IMR-90 (cell line): ENCODE results near the gene DIP2C. TPM values are rescaled to one million over a fixed set of nuclear protein-coding genes. Genes with fewer than 3 reads are reported as not detected.

ENCODE experiments used
- ATAC-seq: fragments of 200-7000 bp; cut with Tn5 transposase; 2 replicates; pipeline ENCODE4 v1.9.1; 2020; ENCODE audit warnings: low read depth, mild to moderate bottlenecking, moderate library complexity
- BruUV-seq: library from RNA; stranded (reverse); fragments of 400-500 nt; replicated peaks from 2 replicates; lab custom pipeline; 2021; lab: Mats Ljungman, UMichigan
- CTCF ChIA-PET: fragments of 300-600 bp; formaldehyde crosslinking; extraction: SDS; loops from one replicate; lab custom pipeline; 2021; ENCODE audit warnings: antibody characterized with exemption; lab: Yijun Ruan, JAX
- POLR2A ChIA-PET: fragments of 300-600 bp; sonication (Branson Sonifier 250); formaldehyde crosslinking; loops from one replicate; lab custom pipeline; 2022; ENCODE audit warnings: antibody characterized with exemption; ENCODE audit not compliant: unreplicated experiment; lab: Charles Lee
- DNase-seq: peaks from one replicate; pipeline ENCODE4 v3.0.0; 2013
- H2AFZ ChIP-seq: replicated peaks from 2 replicates; pipeline ENCODE3; 2013; ENCODE audit warnings: low read length, mild to moderate bottlenecking; ENCODE audit not compliant: poor library complexity
- H2AK5ac ChIP-seq: 2 replicates; pipeline ENCODE4 v1.6.1; 2013; ENCODE audit warnings: low read depth, low read length, inconsistent platforms
- H2AK9ac ChIP-seq: replicated peaks from 2 replicates; pipeline ENCODE3; 2013; ENCODE audit warnings: mild to moderate bottlenecking, low read depth, low read length, moderate library complexity; ENCODE audit not compliant: poor library complexity
- H2BK120ac ChIP-seq: 2 replicates; pipeline ENCODE4 v1.6.1; 2013; ENCODE audit warnings: low read depth, low read length, inconsistent platforms
- H2BK15ac ChIP-seq: 3 replicates; pipeline ENCODE4 v1.6.1; 2013; ENCODE audit warnings: low read depth, low read length, inconsistent platforms
- H2BK20ac ChIP-seq: 2 replicates; pipeline ENCODE4 v1.6.1; 2013; ENCODE audit warnings: low read depth, mild to moderate bottlenecking, inconsistent platforms, low read length, moderate library complexity
- H2BK5ac ChIP-seq: 2 replicates; pipeline ENCODE4 v1.6.1; 2013; ENCODE audit warnings: mild to moderate bottlenecking, low read depth, low read length, inconsistent platforms; ENCODE audit not compliant: poor library complexity, severe bottlenecking
- H3K14ac ChIP-seq: replicated peaks from 2 replicates; pipeline ENCODE4 v1.6.1; 2013; ENCODE audit warnings: low read depth, low read length, inconsistent platforms
- H3K18ac ChIP-seq: 2 replicates; pipeline ENCODE4 v1.6.1; 2013; ENCODE audit warnings: low read depth, low read length, control low read depth
- H3K23ac ChIP-seq: 2 replicates; pipeline ENCODE4 v1.6.1; 2013; ENCODE audit warnings: low read depth, low read length, inconsistent platforms
- H3K27ac ChIP-seq: 2 replicates; pipeline ENCODE4 v1.5.1; 2013; ENCODE audit warnings: mild to moderate bottlenecking, control low read depth, low read length; ENCODE audit not compliant: insufficient read depth
- H3K27me3 ChIP-seq: 2 replicates; pipeline ENCODE4 v1.6.1; 2013; ENCODE audit warnings: low read length; ENCODE audit not compliant: control insufficient read depth, insufficient read depth
- H3K36me3 ChIP-seq: 2 replicates; pipeline ENCODE4 v1.6.1; 2013; ENCODE audit warnings: low read length, mixed read lengths; ENCODE audit not compliant: control insufficient read depth, insufficient read depth
- H3K4ac ChIP-seq: 2 replicates; pipeline ENCODE4 v1.6.1; 2013; ENCODE audit warnings: low read depth, low read length, inconsistent platforms
- H3K4me1 ChIP-seq: 2 replicates; pipeline ENCODE4 v1.6.1; 2013; ENCODE audit warnings: low read length, mixed read lengths; ENCODE audit not compliant: control insufficient read depth, insufficient read depth
- H3K4me2 ChIP-seq: 2 replicates; pipeline ENCODE4 v1.6.1; 2013; ENCODE audit warnings: low read depth, mild to moderate bottlenecking, control low read depth, low read length, moderate library complexity
- H3K4me3 ChIP-seq: 2 replicates; pipeline ENCODE4 v1.5.1; 2013; ENCODE audit warnings: low read depth, mild to moderate bottlenecking, control low read depth, low read length, moderate library complexity; ENCODE audit not compliant: insufficient read depth
- H3K56ac ChIP-seq: 2 replicates; pipeline ENCODE4 v1.6.1; 2013; ENCODE audit warnings: low read length, inconsistent platforms; ENCODE audit not compliant: insufficient read depth; ENCODE audit errors: extremely low read depth
- H3K79me1 ChIP-seq, 2 experiments: 2 replicates each; pipeline ENCODE4 v1.6.1; 2013; ENCODE audit warnings: low read length in 2 of 2, inconsistent platforms in 1 of 2, low read depth in 1 of 2
- H3K9ac ChIP-seq: 2 replicates; pipeline ENCODE4 v1.6.1; 2013; ENCODE audit warnings: low read depth, low read length, control low read depth
- H3K9me1 ChIP-seq: 2 replicates; pipeline ENCODE4 v1.6.1; 2013; ENCODE audit warnings: low read length, inconsistent platforms; ENCODE audit not compliant: insufficient read depth
- H3K9me3 ChIP-seq: 2 replicates; pipeline ENCODE4 v1.6.1; 2013; ENCODE audit warnings: low read length; ENCODE audit not compliant: control insufficient read depth, insufficient read depth
- H4K20me1 ChIP-seq: 2 replicates; pipeline ENCODE4 v1.6.1; 2013; ENCODE audit warnings: low read length, inconsistent platforms; ENCODE audit not compliant: insufficient read depth
- H4K5ac ChIP-seq: 2 replicates; pipeline ENCODE4 v1.6.1; 2013; ENCODE audit warnings: mild to moderate bottlenecking, low read depth, low read length, control low read depth
- H4K8ac ChIP-seq, 2 experiments: 2 replicates each; pipeline ENCODE4 v1.6.1; 2013; ENCODE audit warnings: low read depth in 2 of 2, low read length in 2 of 2, control low read depth in 1 of 2, inconsistent platforms in 1 of 2
- H4K91ac ChIP-seq: 2 replicates; pipeline ENCODE4 v1.6.1; 2013; ENCODE audit warnings: low read depth, low read length, inconsistent platforms; ENCODE audit not compliant: insufficient read depth
- CHD1 ChIP-seq: IDR thresholded peaks from 2 replicates; pipeline ENCODE4 v1.6.1; 2012; ENCODE audit warnings: low read depth, low read length, improper control_type of control experiment
- CTCF ChIP-seq: conservative IDR thresholded peaks from 2 replicates; pipeline ENCODE4 v1.5.1; 2012; ENCODE audit warnings: mild to moderate bottlenecking, low read depth, low read length, improper control_type of control experiment
- ELK1 ChIP-seq: fragments of 150-350 bp; IDR thresholded peaks from 2 replicates; pipeline ENCODE4 v1.6.1; 2016; ENCODE audit warnings: low read depth, mild to moderate bottlenecking, low read length, moderate library complexity, borderline replicate concordance
- MAZ ChIP-seq: IDR thresholded peaks from 2 replicates; pipeline ENCODE4 v1.6.1; 2012; ENCODE audit warnings: low read depth, mild to moderate bottlenecking, low read length, improper control_type of control experiment, moderate library complexity, borderline replicate concordance
- MXI1 ChIP-seq: IDR thresholded peaks from 2 replicates; pipeline ENCODE4 v1.6.1; 2012; ENCODE audit warnings: low read depth, mild to moderate bottlenecking, low read length, moderate library complexity, borderline replicate concordance
- NFE2L2 ChIP-seq: fragments of 150-350 bp; IDR thresholded peaks from 2 replicates; pipeline ENCODE4 v1.6.1; 2016; ENCODE audit warnings: low read depth, mild to moderate bottlenecking, low read length
- RCOR1 ChIP-seq: IDR thresholded peaks from 2 replicates; pipeline ENCODE4 v1.6.1; 2012; ENCODE audit warnings: mild to moderate bottlenecking, low read length, improper control_type of control experiment; ENCODE audit not compliant: insufficient replicate concordance
- USF2 ChIP-seq: fragments of 150-350 bp; IDR thresholded peaks from 2 replicates; pipeline ENCODE4 v1.6.1; 2017; ENCODE audit warnings: mild to moderate bottlenecking, antibody characterized with exemption, low read length, low read depth
- WGBS, 2 experiments: methylation state at CpG; one replicate each; pipeline versions ENCODE4 v1.1.5 to v1.1.7; 2013; ENCODE audit warnings: missing lambda C conversion rate in 2 of 2; ENCODE audit not compliant: insufficient read length in 1 of 2; ENCODE audit errors: extremely low coverage in 2 of 2; 5-methylcytosine and 5-hydroxymethylcytosine counted together
- dilution Hi-C: fragments of 300-500 bp; cut with HindIII; formaldehyde crosslinking; loops from one replicate; pipeline ENCODE4 v1.14.3; 2018; ENCODE audit warnings: low sequenced_read_pairs; ENCODE audit not compliant: unreplicated experiment
- in situ Hi-C: fragments of 300-500 bp; cut with MboI; formaldehyde crosslinking; loops from 3 replicates; pipeline ENCODE4 v1.14.3; 2019; ENCODE audit warnings: low sequenced_read_pairs, inconsistent platforms, mixed read lengths
- intact Hi-C: fragments of 100-400 bp; cut with micrococcal nuclease; formaldehyde crosslinking; loops from 2 replicates; pipeline ENCODE4 v1.10.0; 2022
- polyA plus RNA-seq, 3 experiments: library from polyadenylated mRNA; depleted of rRNA; stranded (reverse); fragments of >200 nt; gene quantifications; 2 replicates each; pipeline ENCODE4 v1.2.3, GENCODE V29; 2012; ENCODE audit warnings: low replicate concordance in 1 of 3
- total RNA-seq: library from RNA; depleted of rRNA; stranded (reverse); fragments of >200 nt; gene quantifications from 2 replicates; pipeline ENCODE4 v1.2.3, GENCODE V29; 2012

DIP2C gene
- total and polyA plus RNA-seq, 2 of the 4 experiments (the other 2 are of a cell fraction): 8.6 to 17.3 TPM

GRCh38 chr10:734481-734880 lies 45.0 kb upstream of the DIP2C start:
- H2BK5ac ChIP-seq: no peak overlapping the region

More at GRCh38 chr10:734481-734880, 45.0 kb upstream of the DIP2C start:
- no CpG with 5 or more reads among the region's 3 CpGs for WGBS, 2 experiments
- Histone ChIP-seq H3K23ac (no peak overlapping the region), H4K8ac (no peak overlapping the region), H3K4me3 (no peak overlapping the region), H2BK120ac (no peak overlapping the region), H4K91ac (no peak overlapping the region), H2BK20ac (no peak overlapping the region), H3K4ac (no peak overlapping the region), H3K27me3 (peaks cover 13% of the 10 kb centered on the region), H3K27ac (no peak overlapping the region), H3K14ac (no peak overlapping the region), H3K79me1 (no peaks in the 10 kb centered on the region), H3K9ac (no peak overlapping the region), H2AK9ac (no peak overlapping the region), H3K36me3 (no peaks in the 10 kb centered on the region), H3K9me1 (no peaks in the 10 kb centered on the region), H4K5ac (no peak overlapping the region), H3K9me3 (no peaks in the 10 kb centered on the region), H3K56ac (no peak overlapping the region), H4K20me1 (no peaks in the 10 kb centered on the region), H2AFZ (no peak overlapping the region), H3K18ac (no peak overlapping the region), H3K4me1 (no peaks in the 10 kb centered on the region), H2AK5ac (no peak overlapping the region), H3K4me2 (no peak overlapping the region), H2BK15ac (no peak overlapping the region)
- dilution Hi-C loops: no loop called here
- intact Hi-C loops: no loop called here
- DNase-seq (no peak), ATAC-seq (no peak)
- ChIA-PET POLR2A (no interaction called here), CTCF (no interaction called here)
- no TSS peak for BruUV-seq
- TF ChIP-seq MAZ: no peak
- TF ChIP-seq USF2: no peak
- TF ChIP-seq CHD1: no peak
- no peak for TF ChIP-seq CTCF
- no peak for TF ChIP-seq ELK1
- TF ChIP-seq MXI1: no peak
- no peak for TF ChIP-seq NFE2L2
- TF ChIP-seq RCOR1: no peak
- in situ Hi-C loops: no loop called here
